DOHH2 (cell line): ENCODE results near the gene GRID1.

Source experiments
- H3F3A ChIP-seq: fragments of 200-600 bp; sonication (generic), shearing (Covaris generic); 2 replicates; pipeline ENCODE4 v1.6.0; 2016; ENCODE audit warnings: antibody characterized with exemption, mild to moderate bottlenecking; ENCODE audit not compliant: control insufficient read depth, insufficient read depth
- H3K27ac ChIP-seq: fragments of 200-600 bp; sonication (generic); 2 replicates; pipeline ENCODE4 v1.5.1; 2014; ENCODE audit warnings: low read depth, mild to moderate bottlenecking, low read length, moderate library complexity
- H3K27me3 ChIP-seq: fragments of 200-600 bp; sonication (generic); 2 replicates; pipeline ENCODE4 v1.6.1; 2014; ENCODE audit warnings: mild to moderate bottlenecking, low read length, mixed read lengths; ENCODE audit not compliant: control insufficient read depth
- H3K36me3 ChIP-seq: fragments of 200-600 bp; sonication (generic); 2 replicates; pipeline ENCODE4 v1.6.1; 2014; ENCODE audit warnings: mild to moderate bottlenecking, low read length, moderate library complexity, mixed read lengths; ENCODE audit not compliant: control insufficient read depth
- H3K4me1 ChIP-seq: fragments of 200-600 bp; sonication (generic); 2 replicates; pipeline ENCODE4 v1.6.1; 2014; ENCODE audit warnings: mild to moderate bottlenecking, low read length, mixed read lengths; ENCODE audit not compliant: control insufficient read depth
- H3K4me2 ChIP-seq: fragments of 200-600 bp; sonication (generic); 2 replicates; pipeline ENCODE4 v1.6.0; 2014; ENCODE audit warnings: mild to moderate bottlenecking, low read length, moderate library complexity
- H3K4me3 ChIP-seq: fragments of 200-600 bp; sonication (generic); 2 replicates; pipeline ENCODE4 v1.5.1; 2014; ENCODE audit warnings: mild to moderate bottlenecking, low read length, mixed read lengths
- H3K79me2 ChIP-seq: fragments of 200-600 bp; sonication (generic); 2 replicates; pipeline ENCODE4 v1.6.1; 2014; ENCODE audit warnings: mild to moderate bottlenecking, low read length, mixed read lengths; ENCODE audit not compliant: control insufficient read depth
- H3K9me2 ChIP-seq: fragments of 200-600 bp; sonication (generic); replicated peaks from 2 replicates; pipeline ENCODE4 v1.6.1; 2014; ENCODE audit warnings: mild to moderate bottlenecking, low read length, mixed read lengths; ENCODE audit not compliant: control insufficient read depth
- H3K9me3 ChIP-seq: fragments of 200-600 bp; sonication (generic); 2 replicates; pipeline ENCODE4 v1.6.1; 2014; ENCODE audit warnings: antibody characterized with exemption, low read length, mixed read lengths; ENCODE audit not compliant: control insufficient read depth, insufficient read depth
- H4K20me1 ChIP-seq: fragments of 200-600 bp; sonication (generic); 2 replicates; pipeline ENCODE4 v1.6.0; 2014; ENCODE audit warnings: low read depth, mild to moderate bottlenecking, antibody characterized with exemption, low read length, moderate library complexity; ENCODE audit not compliant: control insufficient read depth, insufficient read depth
- EZH2phosphoT487 ChIP-seq: fragments of 200-600 bp; sonication (generic); IDR thresholded peaks from 2 replicates; pipeline ENCODE4 v1.6.1; 2017; ENCODE audit warnings: borderline replicate concordance, mild to moderate bottlenecking, antibody characterized with exemption, low read length, moderate library complexity, mixed read lengths
- TF ChIP-seq, protein P1 (sequence below): fragments of 200-600 bp; sonication (generic); IDR thresholded peaks from one replicate; pipeline ENCODE4 v1.5.1; 2014; ENCODE audit warnings: antibody characterized with exemption, mild to moderate bottlenecking, low read depth, low read length; ENCODE audit not compliant: poor library complexity, severe bottlenecking

The GRID1 gene

DNA sequence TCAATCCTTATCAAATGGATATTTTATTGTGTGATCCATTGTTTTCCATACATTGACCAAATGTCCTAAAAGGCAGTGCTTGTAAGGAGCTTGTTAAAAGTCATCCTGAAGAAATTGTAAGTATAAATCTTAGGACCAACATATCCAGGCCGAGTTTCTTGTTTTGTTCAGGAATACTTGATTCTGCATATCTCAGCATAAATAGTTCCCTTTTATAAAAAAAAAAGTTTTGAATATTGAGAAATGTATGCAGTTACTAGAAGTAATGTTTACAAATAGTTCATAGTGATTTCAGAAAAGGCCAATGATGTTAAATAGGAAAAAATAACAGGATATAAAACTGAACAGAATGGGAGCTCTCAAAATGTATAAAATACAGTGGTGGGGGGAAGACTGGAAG is 6.6 kb downstream of the GRID1 start:
- H3K4me1 ChIP-seq = peaks cover 19% of the 10 kb centered on the region
- no peak overlapping the region for H3K27ac ChIP-seq
- H3K79me2 ChIP-seq = no peaks in the 10 kb centered on the region
- no peak overlapping the region for H3K4me3 ChIP-seq
- no peaks in the 10 kb centered on the region for H3K9me3 ChIP-seq
- H3K27me3 ChIP-seq = peaks cover 29% of the 10 kb centered on the region
- no peaks in the 10 kb centered on the region for H3K36me3 ChIP-seq
- H4K20me1 ChIP-seq = peaks cover 6% of the 10 kb centered on the region; the same call in 1 of the 2 replicates
- no peak overlapping the region for H3K4me2 ChIP-seq
- no peaks in the 10 kb centered on the region for H3F3A ChIP-seq
- H3K9me2 ChIP-seq = no peaks in the 10 kb centered on the region
- TF ChIP-seq EZH2phosphoT487 = no peak
- TF ChIP-seq, protein P1, sequence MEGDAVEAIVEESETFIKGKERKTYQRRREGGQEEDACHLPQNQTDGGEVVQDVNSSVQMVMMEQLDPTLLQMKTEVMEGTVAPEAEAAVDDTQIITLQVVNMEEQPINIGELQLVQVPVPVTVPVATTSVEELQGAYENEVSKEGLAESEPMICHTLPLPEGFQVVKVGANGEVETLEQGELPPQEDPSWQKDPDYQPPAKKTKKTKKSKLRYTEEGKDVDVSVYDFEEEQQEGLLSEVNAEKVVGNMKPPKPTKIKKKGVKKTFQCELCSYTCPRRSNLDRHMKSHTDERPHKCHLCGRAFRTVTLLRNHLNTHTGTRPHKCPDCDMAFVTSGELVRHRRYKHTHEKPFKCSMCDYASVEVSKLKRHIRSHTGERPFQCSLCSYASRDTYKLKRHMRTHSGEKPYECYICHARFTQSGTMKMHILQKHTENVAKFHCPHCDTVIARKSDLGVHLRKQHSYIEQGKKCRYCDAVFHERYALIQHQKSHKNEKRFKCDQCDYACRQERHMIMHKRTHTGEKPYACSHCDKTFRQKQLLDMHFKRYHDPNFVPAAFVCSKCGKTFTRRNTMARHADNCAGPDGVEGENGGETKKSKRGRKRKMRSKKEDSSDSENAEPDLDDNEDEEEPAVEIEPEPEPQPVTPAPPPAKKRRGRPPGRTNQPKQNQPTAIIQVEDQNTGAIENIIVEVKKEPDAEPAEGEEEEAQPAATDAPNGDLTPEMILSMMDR = no peak

DNA sequence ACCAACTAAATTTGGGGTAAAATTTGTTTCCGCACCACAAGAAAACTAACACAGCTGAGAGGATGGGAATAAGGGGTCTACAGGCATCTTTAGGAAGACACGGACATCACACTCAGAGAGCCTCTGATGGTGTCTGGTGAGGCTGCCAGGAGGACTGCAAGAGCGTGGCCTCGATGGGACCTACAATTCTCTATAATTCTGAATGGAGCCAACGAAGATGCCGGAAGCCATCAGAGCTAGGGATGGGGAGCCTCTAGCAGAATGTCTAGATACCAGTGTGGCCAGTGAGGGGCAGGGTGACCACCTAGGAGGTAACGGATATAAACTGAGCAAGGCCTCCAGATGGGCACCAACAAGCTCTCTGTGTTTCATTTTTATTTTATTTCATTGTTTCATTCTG is 7.5 kb downstream of the GRID1 start:
- Histone ChIP-seq H3K4me3 (no peak overlapping the region), H3K27ac (no peak overlapping the region), H3K4me1 (peaks cover 19% of the 10 kb centered on the region), H3K36me3 (no peaks in the 10 kb centered on the region), H3K27me3 (peaks cover 21% of the 10 kb centered on the region), H3K79me2 (no peaks in the 10 kb centered on the region), H3K4me2 (no peak overlapping the region), H4K20me1 (peaks cover 6% of the 10 kb centered on the region; the same call in 1 of the 2 replicates), H3K9me2 (no peaks in the 10 kb centered on the region), H3K9me3 (no peaks in the 10 kb centered on the region), H3F3A (no peaks in the 10 kb centered on the region)
- TF ChIP-seq, protein P1 = no peak
- TF ChIP-seq EZH2phosphoT487 = no peak

DNA sequence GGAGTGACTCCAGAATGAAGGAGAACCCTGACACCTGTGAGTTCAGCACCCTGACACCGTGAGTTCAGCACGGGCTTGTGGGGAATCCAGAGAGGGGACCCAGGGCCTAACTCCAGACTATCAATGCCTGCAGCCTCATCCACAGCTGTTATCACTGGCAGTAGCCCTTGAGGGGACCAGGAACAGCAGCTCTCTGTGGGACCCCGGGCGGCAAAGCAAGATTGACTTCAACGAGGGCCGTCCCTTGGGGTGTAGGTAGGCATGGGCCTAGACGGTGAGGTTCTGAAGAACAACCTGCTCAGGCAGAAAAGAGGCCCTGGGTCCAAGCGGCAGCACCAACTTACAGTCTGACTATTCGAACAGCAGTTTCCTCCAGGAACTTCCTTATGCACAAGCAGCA is 8.9 kb downstream of the GRID1 start:
- H3K36me3 ChIP-seq = no peaks in the 10 kb centered on the region
- H4K20me1 ChIP-seq = peaks cover 6% of the 10 kb centered on the region; the same call in 1 of the 2 replicates
- no peaks in the 10 kb centered on the region for H3K79me2 ChIP-seq
- H3K9me2 ChIP-seq = no peaks in the 10 kb centered on the region
- H3K4me3 ChIP-seq = no peak overlapping the region
- H3K4me1 ChIP-seq = peaks cover 19% of the 10 kb centered on the region
- H3F3A ChIP-seq = no peaks in the 10 kb centered on the region
- no peaks in the 10 kb centered on the region for H3K9me3 ChIP-seq
- H3K27me3 ChIP-seq = peaks cover 9% of the 10 kb centered on the region; the same call in 1 of the 2 replicates
- H3K4me2 ChIP-seq = no peak overlapping the region
- no peak overlapping the region for H3K27ac ChIP-seq
- TF ChIP-seq EZH2phosphoT487 = no peak
- TF ChIP-seq, protein P1 = no peak
